Psoas muscle (tissue), 8 donors: ENCODE measurements around the gene SNAI3. TPM values are rescaled to one million over a fixed set of nuclear protein-coding genes. Genes with fewer than 3 reads are reported as not detected.

ENCODE experiments used
- ATAC-seq, 4 donors: fragments of 200-7000 bp; cut with Tn5 transposase; one replicate each; pipeline ENCODE4 v1.9.1; 2020; ENCODE audit warnings: moderate library complexity in 3 of 4, mild to moderate bottlenecking in 2 of 4
- DNase-seq, 2 donors: peaks; one replicate each; pipeline ENCODE4 v3.0.0-alpha.2; 2020
- H3K27ac ChIP-seq: fragments of 200-600 bp; one replicate; pipeline ENCODE4 v1.8.0; 2022
- H3K27me3 ChIP-seq, 3 donors: fragments of 200-600 bp in 1 of 3; one replicate each; pipeline versions ENCODE4 v1.6.1 to v1.8.0; 2013 to 2022; ENCODE audit warnings: low read length in 2 of 3, mild to moderate bottlenecking in 2 of 3, moderate library complexity in 1 of 3; ENCODE audit not compliant: insufficient read depth in 3 of 3
- H3K36me3 ChIP-seq, 2 donors: fragments of 200-600 bp in 1 of 2; one replicate each; pipeline versions ENCODE4 v1.6.1 to v1.8.0; 2013 to 2022; ENCODE audit warnings: low read depth in 1 of 2, mild to moderate bottlenecking in 1 of 2, moderate library complexity in 1 of 2; ENCODE audit not compliant: insufficient read depth in 1 of 2
- H3K4me1 ChIP-seq: fragments of 200-600 bp; one replicate; pipeline ENCODE4 v1.8.0; 2022
- H3K4me3 ChIP-seq: fragments of 200-600 bp; one replicate; pipeline ENCODE4 v1.8.0; 2022; ENCODE audit warnings: mild to moderate bottlenecking
- H3K9me3 ChIP-seq: fragments of 200-600 bp; one replicate; pipeline ENCODE4 v1.8.0; 2022
- CTCF ChIP-seq: fragments of 200-600 bp; IDR thresholded peaks from one replicate; pipeline ENCODE4 v1.8.0; 2022; ENCODE audit warnings: antibody characterized with exemption
- WGBS, 3 donors: extraction: QIAGEN DNeasy Blood & Tissue Kit; methylation state at CpG; one replicate each; pipeline versions ENCODE4 v1.1.6 to v1.1.7; 2013; 5-methylcytosine and 5-hydroxymethylcytosine counted together
- intact Hi-C, 2 donors: fragments of 100-400 bp; cut with DNase I; formaldehyde crosslinking; loops; one replicate each; pipeline versions ENCODE4 v1.11.0 to v1.14.2; 2022
- polyA plus RNA-seq, 3 donors: library from polyadenylated mRNA; stranded (reverse); fragments of 200-250 nt; gene quantifications; one replicate each; pipeline ENCODE4 v1.2.3, GENCODE V29; 2013
- total RNA-seq, 4 donors: library from RNA; stranded (reverse); fragmentation: NEBNext Ultra II Directional in 2 of 4; extraction: Animal tissue kit (Norgen Biotek cat#: 25700) in 2 of 4; gene quantifications; one replicate each; pipeline versions ENCODE4 v1.2.1 to v1.2.4, GENCODE V29; 2021 to 2023
- donor health status: healthy with polysubstance abuse.
- donor health status: DM: no; HTN: no; CAD: no; lungs with moderate emphysema.
- donor health status: Bipolar disorder and iron deficiency.
- donor health status: healthy.
- donor health status: DM: yes; HTN: yes; CAD: no.
- donor health status: DM: no; HTN: no; CAD: no.
- donor health status: DM: no; HTN: no; CAD: no.
- donor health status: DM: yes; HTN: yes; CAD: no.

SNAI3 gene
- total and polyA plus RNA-seq, 7 donors = 1.2 to 8.5 (median 3.9) TPM

- Histone ChIP-seq H3K36me3 (peaks cover 3 to 60% of the 10 kb centered on the region in 2 donors), H3K4me1 (peaks cover 15% of the 10 kb centered on the region), H3K27me3 (no peaks in the 10 kb centered on the region), H3K4me3 (peak overlapping the region; percentile 38), H3K9me3 (no peaks in the 10 kb centered on the region), H3K27ac (peak overlapping the region; percentile 23)
- intact Hi-C loops = no loop called here
- WGBS, 3 donors = 69 to 71% (median 70%) methylated on average over 37 to 42 of the region's 42 CpGs
- TF ChIP-seq CTCF = no peak
- DNase-seq (peak; percentile 85 to 93), ATAC-seq (peak; percentile 19 to 57 (median 42))
These were observed 14.6 kb upstream of the SNAI3 start for GRCh38 chr16:88700636-88701482.

GRCh38 chr16:88700322-88700635 lies 14.0 kb upstream of the SNAI3 start:
- H3K4me3 ChIP-seq = no peak overlapping the region
- 78 to 81% (median 79%) methylated on average over 14 of the region's 14 CpGs for WGBS, 3 donors

GRCh38 chr16:88699180-88699579 lies 12.9 kb upstream of the SNAI3 start:
- no peaks in the 10 kb centered on the region for H3K9me3 ChIP-seq
- peaks cover 12% of the 10 kb centered on the region for H3K4me1 ChIP-seq
- ATAC-seq (no peak), DNase-seq (no peak)
- no peak for TF ChIP-seq CTCF
- peaks cover 3 to 61% of the 10 kb centered on the region in 2 donors for H3K36me3 ChIP-seq
- WGBS, 3 donors = 94 to 95% (median 94%) methylated on average over 13 to 16 of the region's 16 CpGs
- H3K4me3 ChIP-seq = no peak overlapping the region
- no peak overlapping the region for H3K27ac ChIP-seq
- intact Hi-C loops = no loop called here
- no peaks in the 10 kb centered on the region for H3K27me3 ChIP-seq

More at GRCh38 chr16:88700322-88700635, 14.0 kb upstream of the SNAI3 start:
- Histone ChIP-seq H3K4me1 (peaks cover 16% of the 10 kb centered on the region), H3K36me3 (peaks cover 3 to 61% of the 10 kb centered on the region in 2 donors), H3K27me3 (no peaks in the 10 kb centered on the region), H3K9me3 (no peaks in the 10 kb centered on the region), H3K27ac (peak overlapping the region; percentile 16)
- no peak for DNase-seq
- intact Hi-C loops = no loop called here
- no peak for TF ChIP-seq CTCF
- ATAC-seq = no peak

GRCh38 chr16:88698646-88699045 lies 12.3 kb upstream of the SNAI3 start:
- Histone ChIP-seq H3K36me3 (peaks cover 3 to 61% of the 10 kb centered on the region in 2 donors), H3K27ac (no peak overlapping the region), H3K27me3 (no peaks in the 10 kb centered on the region), H3K9me3 (no peaks in the 10 kb centered on the region), H3K4me1 (peaks cover 12% of the 10 kb centered on the region), H3K4me3 (no peak overlapping the region)
- 93 to 95% (median 94%) methylated on average over 24 to 25 of the region's 25 CpGs for WGBS, 3 donors
- DNase-seq (no peak), ATAC-seq (no peak)
- no peak for TF ChIP-seq CTCF
- intact Hi-C loops = no loop called here
